Prostate gland (tissue), 2 donors: ENCODE data around the gene LRP8. TPM values are rescaled to one million over a fixed set of nuclear protein-coding genes. Genes with fewer than 3 reads are reported as not detected.

ENCODE experiments used
- DNase-seq: peaks from one replicate; pipeline ENCODE4 v3.0.0-alpha.2; 2019; ENCODE audit warnings: low spot score
- H3K27ac ChIP-seq, 2 donors: fragments of 200-600 bp; sonication (generic); 2 replicates each; pipeline ENCODE4 v1.5.1; 2017 to 2019
- H3K27me3 ChIP-seq: fragments of 200-600 bp; sonication (generic); replicated peaks from 2 replicates; pipeline ENCODE4 v1.5.1; 2019; ENCODE audit not compliant: insufficient read depth
- H3K36me3 ChIP-seq, 2 donors: fragments of 200-600 bp; sonication (generic); 1 replicate in 1 of 2; 2 replicates in 1 of 2; pipeline versions ENCODE4 v1.5.1 to v1.8.1; 2017 to 2019
- H3K4me1 ChIP-seq: fragments of 200-600 bp; sonication (generic); replicated peaks from 2 replicates; pipeline ENCODE4 v1.5.1; 2019
- H3K4me3 ChIP-seq, 2 donors: fragments of 200-600 bp; sonication (generic); 2 replicates each; pipeline ENCODE4 v1.5.1; 2017 to 2019
- H3K9me3 ChIP-seq: fragments of 200-600 bp; sonication (generic); 2 replicates; pipeline ENCODE4 v1.5.1; 2017
- POLR2A ChIP-seq: fragments of 450-650 bp; IDR thresholded peaks from one replicate; pipeline ENCODE4 v1.6.1; 2016; ENCODE audit warnings: antibody characterized with exemption, mild to moderate bottlenecking
- POLR2AphosphoS5 ChIP-seq: sonication (generic); formaldehyde crosslinking; IDR thresholded peaks from one replicate; pipeline ENCODE4 v1.6.1; 2017; ENCODE audit warnings: antibody characterized with exemption
- WGBS: methylation state at CpG from one replicate; pipeline ENCODE4 v1.1.5; 2018; 5-methylcytosine and 5-hydroxymethylcytosine counted together
- intact Hi-C: fragments of 100-400 bp; cut with DNase I; formaldehyde crosslinking; loops from one replicate; pipeline ENCODE4 v1.14.2; 2022
- total RNA-seq, 2 donors: library from RNA; depleted of rRNA; stranded (reverse); fragments of >200 nt; gene quantifications; one replicate each; pipeline ENCODE4 v1.1.0, GENCODE V29; 2016
- TF ChIP-seq, protein P1 (sequence below), 4 experiments: fragments of 200-600 bp in 2 of 4; fragments of 450-650 bp in 2 of 4; sonication (generic) in 2 of 4; IDR thresholded peaks; 1 replicate in 3 of 4; 2 replicates in 1 of 4; pipeline ENCODE4 v1.5.1; 2016 to 2019; ENCODE audit warnings: antibody characterized with exemption in 4 of 4, mild to moderate bottlenecking in 2 of 4, moderate library complexity in 2 of 4

The LRP8 gene
- total RNA-seq, 2 donors from 2014 or later = 6.7 to 130 TPM

DNA sequence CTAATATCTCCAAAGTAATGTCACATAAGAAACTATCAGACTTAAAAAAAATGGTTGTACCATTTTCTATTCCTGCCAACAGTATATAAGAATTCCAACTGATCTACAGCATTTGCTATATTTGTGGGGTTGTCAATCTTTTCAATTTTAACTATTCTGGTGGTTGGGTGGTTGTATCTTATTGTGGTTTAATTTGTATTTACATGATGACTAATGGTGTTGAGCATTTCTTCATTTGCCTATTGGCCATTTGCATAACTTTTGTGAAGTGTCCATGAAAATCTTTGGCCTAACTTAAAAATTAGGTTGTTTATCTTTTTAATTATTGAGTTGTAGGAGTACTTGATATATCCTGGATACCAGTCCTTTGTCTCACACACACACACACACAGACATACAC lies 26.2 kb upstream of the LRP8 start:
- intact Hi-C loops = no loop called here
- no peaks in the 10 kb centered on the region for H3K27me3 ChIP-seq
- TF ChIP-seq POLR2AphosphoS5 = no peak
- TF ChIP-seq POLR2A = no peak
- TF ChIP-seq, protein P1, sequence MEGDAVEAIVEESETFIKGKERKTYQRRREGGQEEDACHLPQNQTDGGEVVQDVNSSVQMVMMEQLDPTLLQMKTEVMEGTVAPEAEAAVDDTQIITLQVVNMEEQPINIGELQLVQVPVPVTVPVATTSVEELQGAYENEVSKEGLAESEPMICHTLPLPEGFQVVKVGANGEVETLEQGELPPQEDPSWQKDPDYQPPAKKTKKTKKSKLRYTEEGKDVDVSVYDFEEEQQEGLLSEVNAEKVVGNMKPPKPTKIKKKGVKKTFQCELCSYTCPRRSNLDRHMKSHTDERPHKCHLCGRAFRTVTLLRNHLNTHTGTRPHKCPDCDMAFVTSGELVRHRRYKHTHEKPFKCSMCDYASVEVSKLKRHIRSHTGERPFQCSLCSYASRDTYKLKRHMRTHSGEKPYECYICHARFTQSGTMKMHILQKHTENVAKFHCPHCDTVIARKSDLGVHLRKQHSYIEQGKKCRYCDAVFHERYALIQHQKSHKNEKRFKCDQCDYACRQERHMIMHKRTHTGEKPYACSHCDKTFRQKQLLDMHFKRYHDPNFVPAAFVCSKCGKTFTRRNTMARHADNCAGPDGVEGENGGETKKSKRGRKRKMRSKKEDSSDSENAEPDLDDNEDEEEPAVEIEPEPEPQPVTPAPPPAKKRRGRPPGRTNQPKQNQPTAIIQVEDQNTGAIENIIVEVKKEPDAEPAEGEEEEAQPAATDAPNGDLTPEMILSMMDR (IDR thresholded peaks at IDR 0.05) = no peak
- no peak overlapping the region for H3K4me3 ChIP-seq
- H3K9me3 ChIP-seq = no peaks in the 10 kb centered on the region
- H3K36me3 ChIP-seq = no peaks in the 10 kb centered on the region
- no peak overlapping the region for H3K27ac ChIP-seq
- DNase-seq = no peak
- H3K4me1 ChIP-seq = no peaks in the 10 kb centered on the region

DNA sequence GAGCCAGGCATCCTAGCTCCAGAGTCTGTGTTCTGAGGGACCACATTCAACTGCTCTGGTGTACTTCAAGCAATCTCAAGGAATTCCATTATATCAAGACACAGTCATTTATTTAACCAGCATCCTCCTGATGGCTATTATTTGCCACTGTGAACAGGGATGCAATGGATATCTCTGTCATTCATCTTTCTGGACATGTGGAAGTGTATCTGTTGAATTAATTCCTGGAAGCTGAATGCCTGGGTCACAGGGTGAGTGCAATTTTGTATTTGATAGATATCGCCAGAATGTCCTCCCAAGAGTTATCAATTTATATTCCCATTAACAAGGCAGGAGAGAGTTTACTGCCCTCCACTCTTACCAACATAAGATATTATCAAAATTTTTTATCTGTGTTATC lies 24.7 kb upstream of the LRP8 start:
- no peaks in the 10 kb centered on the region for H3K36me3 ChIP-seq
- no peak overlapping the region for H3K4me3 ChIP-seq
- 78% methylated on average over 1 of the region's 1 CpG for WGBS
- no peaks in the 10 kb centered on the region for H3K4me1 ChIP-seq
- TF ChIP-seq POLR2A = no peak
- TF ChIP-seq, protein P1 (IDR thresholded peaks at IDR 0.05) = no peak
- no peak for DNase-seq
- H3K27ac ChIP-seq = no peak overlapping the region
- H3K9me3 ChIP-seq = no peaks in the 10 kb centered on the region
- H3K27me3 ChIP-seq = no peaks in the 10 kb centered on the region
- intact Hi-C loops = no loop called here

DNA sequence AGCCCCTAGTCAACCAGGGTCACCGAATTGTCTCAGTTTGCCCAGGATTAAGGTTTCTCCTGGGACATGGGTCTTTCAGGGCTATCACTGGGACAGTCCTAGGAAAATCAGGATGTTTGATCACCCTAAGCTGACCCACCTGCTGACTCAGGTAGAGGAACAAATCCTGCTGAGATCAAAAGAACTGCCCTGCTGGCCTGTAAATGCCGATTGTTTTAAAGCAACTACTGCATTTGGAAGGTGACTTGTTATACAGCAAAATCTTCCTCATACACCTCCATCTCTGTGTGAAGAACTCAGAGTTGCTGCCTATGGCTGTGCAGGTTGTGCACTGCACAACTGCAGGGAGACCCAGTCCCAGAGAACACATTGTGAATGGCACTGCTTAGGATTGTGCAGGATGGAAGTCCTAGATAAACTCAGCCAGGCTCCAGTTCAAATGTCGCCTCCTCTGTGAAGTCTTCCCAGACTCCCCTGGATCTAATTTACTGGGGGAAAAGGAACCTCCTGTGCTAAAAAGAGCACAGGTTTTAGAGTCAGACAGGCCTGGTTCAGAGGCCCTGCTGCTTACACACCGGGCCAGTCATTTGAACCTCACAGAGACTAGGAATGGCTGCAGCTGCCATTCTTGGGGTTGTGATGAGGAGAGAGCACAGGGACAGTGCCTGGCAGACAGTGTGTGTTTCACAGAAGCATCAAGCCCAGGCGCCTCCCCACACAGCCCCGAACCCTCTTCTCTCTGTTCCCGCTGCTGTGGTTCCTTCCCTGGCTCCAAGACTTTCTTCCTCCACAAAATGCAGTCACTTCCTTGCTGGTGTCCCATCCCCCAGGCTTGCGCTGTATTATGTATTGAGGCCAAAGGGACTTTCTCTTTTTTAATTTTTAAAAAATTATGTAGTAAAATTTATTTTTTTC lies 23.2 kb upstream of the LRP8 start:
- DNase-seq = no peak
- no peaks in the 10 kb centered on the region for H3K9me3 ChIP-seq

DNA sequence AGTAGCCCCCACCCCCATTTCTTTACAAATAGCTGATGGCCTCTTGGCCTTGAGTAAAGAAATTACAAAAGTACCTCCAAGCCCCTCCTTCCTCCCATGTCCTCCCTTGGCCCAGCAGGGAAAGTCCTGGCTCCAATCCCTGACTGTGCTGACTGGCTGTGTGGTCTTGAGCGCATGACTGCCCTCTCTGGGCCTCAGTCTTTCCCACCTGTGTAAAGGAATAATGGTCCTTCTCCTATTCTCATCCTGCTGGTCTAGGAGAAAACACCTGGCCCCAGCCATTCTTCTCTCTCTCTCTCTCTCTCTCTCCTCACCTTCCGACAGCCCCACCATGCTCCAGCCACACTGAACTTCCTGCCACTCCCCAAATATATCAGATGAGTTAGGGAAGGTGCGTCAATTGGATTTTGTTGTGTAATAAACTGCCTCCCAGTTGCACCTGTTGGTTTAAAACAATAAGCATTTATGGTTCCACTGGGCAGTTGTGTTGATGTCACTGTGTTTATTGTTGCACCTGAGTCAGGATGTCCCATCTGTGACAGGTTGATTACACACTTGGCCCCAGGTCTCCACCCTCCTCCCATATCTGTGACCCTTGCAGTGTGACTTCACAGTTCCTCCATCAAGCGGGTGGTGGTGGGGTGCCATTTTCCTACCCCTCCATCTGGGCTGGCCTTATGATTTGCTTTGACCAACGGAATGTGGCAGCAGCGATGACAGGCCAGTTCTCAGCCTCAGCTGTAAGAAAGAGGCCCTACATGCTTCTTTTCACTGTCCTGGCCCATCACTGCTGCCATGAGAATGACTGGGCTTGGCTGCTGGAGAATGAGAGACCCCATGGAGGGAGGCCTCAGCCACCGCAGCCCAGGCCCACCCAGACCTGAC lies 22.3 kb upstream of the LRP8 start:
- Histone ChIP-seq H3K27ac (no peak overlapping the region), H3K4me1 (no peaks in the 10 kb centered on the region), H3K9me3 (no peaks in the 10 kb centered on the region), H3K27me3 (no peaks in the 10 kb centered on the region), H3K36me3 (no peaks in the 10 kb centered on the region), H3K4me3 (no peak overlapping the region)
- 87% methylated on average over 7 of the region's 7 CpGs for WGBS
- no peak for DNase-seq
- intact Hi-C loops = no loop called here
- TF ChIP-seq, protein P1 (IDR thresholded peaks at IDR 0.05) = no peak
- TF ChIP-seq POLR2AphosphoS5 (no peak), POLR2A (no peak)

More for the DNA sequence above, 23.2 kb upstream of the LRP8 start:
- TF ChIP-seq POLR2AphosphoS5 (no peak), POLR2A (no peak)
- TF ChIP-seq, protein P1 (IDR thresholded peaks at IDR 0.05) = no peak
- Histone ChIP-seq H3K4me1 (no peaks in the 10 kb centered on the region), H3K27me3 (no peaks in the 10 kb centered on the region), H3K36me3 (no peaks in the 10 kb centered on the region), H3K27ac (no peak overlapping the region), H3K4me3 (no peak overlapping the region)
- WGBS = 85% methylated on average over 8 of the region's 8 CpGs
- intact Hi-C loops = no loop called here
